Body of pancreas (tissue), 4 donors: ENCODE measurements around the gene GYPB. TPM values are rescaled to one million over a fixed set of nuclear protein-coding genes. Genes with fewer than 3 reads are reported as not detected.
"Not testable (repeated sequence)": the region's sequence is repeated elsewhere in the genome, so short reads cannot be mapped to it uniquely, and the experiment has no call there.

Source experiments
- ATAC-seq: fragments of 150-250 bp; one replicate; pipeline ENCODE4 v1.9.1; 2016
- DNase-seq, 4 donors: peaks; one replicate each; pipeline ENCODE4 v3.0.0-alpha.2; 2019
- H3K27ac ChIP-seq, 4 donors: fragments of 200-600 bp; sonication (generic); 1 replicate in 3 of 4; 2 replicates in 1 of 4; pipeline versions ENCODE4 v1.5.1 to v1.6.1; 2016 to 2019; ENCODE audit warnings: mild to moderate bottlenecking in 1 of 4, mixed read lengths in 1 of 4, moderate library complexity in 1 of 4
- H3K27me3 ChIP-seq, 2 donors: fragments of 200-600 bp; sonication (generic); one replicate each; pipeline ENCODE4 v1.6.0; 2016; ENCODE audit warnings: mild to moderate bottlenecking in 1 of 2
- H3K36me3 ChIP-seq, 2 donors: fragments of 200-600 bp; sonication (generic); replicated peaks in 1 of 2; 2 replicates each; pipeline ENCODE4 v1.5.1; 2016; ENCODE audit warnings: low read depth in 2 of 2; ENCODE audit not compliant: insufficient read depth in 1 of 2
- H3K4me1 ChIP-seq: fragments of 200-600 bp; sonication (generic); one replicate; pipeline ENCODE4 v1.6.0; 2016
- H3K4me3 ChIP-seq, 2 donors: fragments of 200-600 bp; sonication (generic); 1 replicate in 1 of 2; 2 replicates in 1 of 2; pipeline ENCODE4 v1.5.1; 2016 to 2019
- H3K9me3 ChIP-seq, 3 donors: fragments of 200-600 bp; sonication (generic); 1 replicate in 2 of 3; 2 replicates in 1 of 3; pipeline ENCODE4 v1.5.1; 2016
- CTCF ChIP-seq, 7 experiments: fragments of 450-650 bp in 4 of 7; fragments of 200-600 bp in 3 of 7; sonication (generic) in 3 of 7; IDR thresholded peaks; one replicate each; pipeline ENCODE4 v1.5.1; 2016 to 2019; ENCODE audit warnings: antibody characterized with exemption in 7 of 7
- POLR2A ChIP-seq, 3 donors: fragments of 450-650 bp; IDR thresholded peaks; one replicate each; pipeline ENCODE4 v1.6.1; 2016; ENCODE audit warnings: antibody characterized with exemption in 3 of 3, mild to moderate bottlenecking in 2 of 3
- WGBS, 2 donors: methylation state at CpG; one replicate each; pipeline ENCODE4 v1.1.5; 2017; 5-methylcytosine and 5-hydroxymethylcytosine counted together
- intact Hi-C: fragments of 100-400 bp; cut with DNase I; formaldehyde crosslinking; loops from one replicate; pipeline ENCODE4 v1.15.1; 2023
- total RNA-seq, 2 donors: library from RNA; depleted of rRNA; stranded (reverse); fragments of >200 nt; gene quantifications; one replicate each; pipeline ENCODE4 v1.1.0, GENCODE V29; 2016

GYPB gene
- total RNA-seq, 2 donors from 2014 or later = not detected

GRCh38 chr4:143991761-143992160, 27.4 kb downstream of the GYPB start:
- H3K27me3 ChIP-seq, DNase-seq, H3K4me1 ChIP-seq, H3K4me3 ChIP-seq, intact Hi-C loops, H3K9me3 ChIP-seq, ATAC-seq, H3K36me3 ChIP-seq, H3K27ac ChIP-seq: not testable (repeated sequence)
- 100% methylated on average over 1 of the region's 1 CpG; no CpG with 5 or more reads in 1 of the 2 donors for WGBS, 2 donors

- H3K27ac ChIP-seq, H3K4me3 ChIP-seq, H3K9me3 ChIP-seq, DNase-seq, intact Hi-C loops, ATAC-seq, H3K4me1 ChIP-seq, H3K27me3 ChIP-seq, H3K36me3 ChIP-seq: not testable (repeated sequence)
- WGBS, 2 donors = 31 to 51% methylated on average over 3 of the region's 3 CpGs
Measured at GRCh38 chr4:143990717-143991116, 28.5 kb downstream of the GYPB start.

GRCh38 chr4:143986180-143986579, 33.0 kb downstream of the GYPB start:
- ATAC-seq = no peak
- no peak overlapping the region for H3K27ac ChIP-seq
- no peaks in the 10 kb centered on the region for H3K27me3 ChIP-seq
- intact Hi-C loops = no loop called here
- H3K9me3 ChIP-seq = no peaks in the 10 kb centered on the region
- H3K4me1 ChIP-seq = no peaks in the 10 kb centered on the region
- no peak for DNase-seq
- 50 to 74% methylated on average over 1 of the region's 1 CpG for WGBS, 2 donors
- TF ChIP-seq CTCF (IDR thresholded peaks at IDR 0.05) (no peak), POLR2A (IDR thresholded peaks at IDR 0.05) (no peak)
- no peaks in the 10 kb centered on the region for H3K36me3 ChIP-seq
- H3K4me3 ChIP-seq = no peak overlapping the region

- H3K27ac ChIP-seq, ATAC-seq, H3K27me3 ChIP-seq, H3K4me3 ChIP-seq, H3K36me3 ChIP-seq, DNase-seq, intact Hi-C loops, H3K9me3 ChIP-seq, H3K4me1 ChIP-seq: not testable (repeated sequence)
- 41 to 59% methylated on average over 4 of the region's 4 CpGs for WGBS, 2 donors
Measured at GRCh38 chr4:143980776-143981175, 38.4 kb downstream of the GYPB start.

GRCh38 chr4:143975527-143975926, 43.7 kb downstream of the GYPB start:
- ATAC-seq, intact Hi-C loops, H3K4me1 ChIP-seq, H3K27me3 ChIP-seq, DNase-seq, H3K27ac ChIP-seq, H3K4me3 ChIP-seq, H3K9me3 ChIP-seq, H3K36me3 ChIP-seq: not testable (repeated sequence)

GRCh38 chr4:143974021-143974420, 45.2 kb downstream of the GYPB start:
- H3K27ac ChIP-seq, DNase-seq, H3K4me3 ChIP-seq, H3K4me1 ChIP-seq, H3K27me3 ChIP-seq, H3K36me3 ChIP-seq, intact Hi-C loops, ATAC-seq, H3K9me3 ChIP-seq: not testable (repeated sequence)
- WGBS, 2 donors = 74 to 85% methylated on average over 4 of the region's 4 CpGs

GRCh38 chr4:143961075-143961474, 58.1 kb downstream of the GYPB start:
- intact Hi-C loops = no loop called here
- TF ChIP-seq POLR2A (IDR thresholded peaks at IDR 0.05) (no peak), CTCF (IDR thresholded peaks at IDR 0.05) (no peak)
- no peak for ATAC-seq

GRCh38 chr4:143955306-143955705, 63.9 kb downstream of the GYPB start:
- intact Hi-C loops, H3K36me3 ChIP-seq, H3K9me3 ChIP-seq, H3K4me1 ChIP-seq, H3K27me3 ChIP-seq, H3K4me3 ChIP-seq, DNase-seq, ATAC-seq, H3K27ac ChIP-seq: not testable (repeated sequence)
- WGBS, 2 donors = 46 to 72% methylated on average over 3 of the region's 3 CpGs

More at GRCh38 chr4:143961075-143961474, 58.1 kb downstream of the GYPB start:
- Histone ChIP-seq H3K9me3 (no peaks in the 10 kb centered on the region), H3K4me3 (no peak overlapping the region), H3K27me3 (no peaks in the 10 kb centered on the region), H3K36me3 (no peaks in the 10 kb centered on the region), H3K27ac (no peak overlapping the region), H3K4me1 (no peaks in the 10 kb centered on the region)
- WGBS, 2 donors = 76 to 85% methylated on average over 3 to 4 of the region's 4 CpGs
- no peak for DNase-seq

GRCh38 chr4:143951458-143951972, 67.7 kb downstream of the GYPB start:
- H3K27me3 ChIP-seq, H3K4me3 ChIP-seq, H3K27ac ChIP-seq, H3K9me3 ChIP-seq, H3K36me3 ChIP-seq, H3K4me1 ChIP-seq, intact Hi-C loops, ATAC-seq, DNase-seq: not testable (repeated sequence)

GRCh38 chr4:143950967-143951366, 68.2 kb downstream of the GYPB start:
- H3K9me3 ChIP-seq, ATAC-seq, H3K4me1 ChIP-seq, H3K36me3 ChIP-seq, H3K27ac ChIP-seq, H3K27me3 ChIP-seq, DNase-seq, H3K4me3 ChIP-seq, intact Hi-C loops: not testable (repeated sequence)
- WGBS, 2 donors = 79% methylated on average over 4 of the region's 4 CpGs
